Hepatocyte (in vitro differentiated cells): ENCODE results near the gene GPR35. TPM values are rescaled to one million over a fixed set of nuclear protein-coding genes. Genes with fewer than 3 reads are reported as not detected.

ENCODE experiments used
- DNase-seq: peaks from one replicate; pipeline ENCODE4 v3.0.0-alpha.2; 2016; ENCODE audit warnings: low spot score
- H2AFZ ChIP-seq: fragments of 200-600 bp; sonication (generic); 2 replicates; pipeline ENCODE4 v1.6.0; 2016; ENCODE audit warnings: antibody characterized with exemption, mild to moderate bottlenecking
- H3K27ac ChIP-seq: fragments of 200-600 bp; sonication (generic); 2 replicates; pipeline ENCODE4 v1.5.1; 2016; ENCODE audit warnings: mild to moderate bottlenecking
- H3K27me3 ChIP-seq: fragments of 200-600 bp; sonication (generic); 2 replicates; pipeline ENCODE4 v1.6.1; 2016
- H3K36me3 ChIP-seq: fragments of 200-600 bp; sonication (generic); replicated peaks from 2 replicates; pipeline ENCODE4 v1.5.1; 2016; ENCODE audit warnings: low read depth; ENCODE audit not compliant: insufficient read depth
- H3K4me1 ChIP-seq: fragments of 200-600 bp; sonication (generic); 2 replicates; pipeline ENCODE4 v1.5.1; 2016; ENCODE audit warnings: mild to moderate bottlenecking, moderate library complexity; ENCODE audit not compliant: insufficient read depth
- H3K4me2 ChIP-seq: fragments of 200-600 bp; sonication (generic); 2 replicates; pipeline ENCODE4 v1.6.0; 2016
- H3K4me3 ChIP-seq: fragments of 200-600 bp; sonication (generic); 2 replicates; pipeline ENCODE4 v1.5.1; 2016; ENCODE audit warnings: mild to moderate bottlenecking
- H3K79me2 ChIP-seq: fragments of 200-600 bp; sonication (generic); 2 replicates; pipeline ENCODE4 v1.6.0; 2017; ENCODE audit warnings: mild to moderate bottlenecking
- H3K9me2 ChIP-seq: fragments of 200-600 bp; sonication (generic); replicated peaks from 2 replicates; pipeline ENCODE4 v1.6.0; 2017; ENCODE audit warnings: mild to moderate bottlenecking; ENCODE audit not compliant: insufficient read depth
- H3K9me3 ChIP-seq: fragments of 200-600 bp; sonication (generic); 2 replicates; pipeline ENCODE4 v1.5.1; 2016; ENCODE audit warnings: low read depth, mild to moderate bottlenecking
- H4K20me1 ChIP-seq: fragments of 200-600 bp; sonication (generic); 2 replicates; pipeline ENCODE4 v1.6.0; 2016; ENCODE audit warnings: mild to moderate bottlenecking; ENCODE audit not compliant: insufficient read depth, poor library complexity, severe bottlenecking
- EZH2 ChIP-seq: fragments of 200-600 bp; sonication (generic); IDR thresholded peaks from 2 replicates; pipeline ENCODE4 v1.6.1; 2016; ENCODE audit warnings: antibody characterized with exemption, mild to moderate bottlenecking, borderline replicate concordance
- EZH2phosphoT487 ChIP-seq: fragments of 200-600 bp; sonication (generic); IDR thresholded peaks from one replicate; pipeline ENCODE4 v1.6.1; 2018; ENCODE audit warnings: antibody characterized with exemption, mild to moderate bottlenecking, low read depth, moderate library complexity; ENCODE audit not compliant: unreplicated experiment, severe bottlenecking
- WGBS: methylation state at CpG from one replicate; pipeline ENCODE4 v1.1.6; 2016; ENCODE audit warnings: low lambda C conversion rate; ENCODE audit errors: missing lambda C conversion rate; 5-methylcytosine and 5-hydroxymethylcytosine counted together
- polyA plus RNA-seq: library from polyadenylated mRNA; unstranded; fragments of >200 nt; fragmentation: Nextera tagmentation; extraction: Ambion mirVana; gene quantifications from 2 replicates; pipeline ENCODE4 v1.2.1, GENCODE V29; 2016
- total RNA-seq: library from RNA; depleted of rRNA; stranded (reverse); fragments of >200 nt; gene quantifications from 2 replicates; pipeline ENCODE4 v1.2.3, GENCODE V29; 2014
- TF ChIP-seq, protein P1 (sequence below): fragments of 200-600 bp; sonication (generic); IDR thresholded peaks from 2 replicates; pipeline ENCODE4 v1.5.1; 2016; ENCODE audit warnings: antibody characterized with exemption, mild to moderate bottlenecking; ENCODE audit not compliant: poor library complexity

The GPR35 gene
- total and polyA plus RNA-seq, 2 experiments from 2014 or later: 10.5 to 14.7 TPM

DNA sequence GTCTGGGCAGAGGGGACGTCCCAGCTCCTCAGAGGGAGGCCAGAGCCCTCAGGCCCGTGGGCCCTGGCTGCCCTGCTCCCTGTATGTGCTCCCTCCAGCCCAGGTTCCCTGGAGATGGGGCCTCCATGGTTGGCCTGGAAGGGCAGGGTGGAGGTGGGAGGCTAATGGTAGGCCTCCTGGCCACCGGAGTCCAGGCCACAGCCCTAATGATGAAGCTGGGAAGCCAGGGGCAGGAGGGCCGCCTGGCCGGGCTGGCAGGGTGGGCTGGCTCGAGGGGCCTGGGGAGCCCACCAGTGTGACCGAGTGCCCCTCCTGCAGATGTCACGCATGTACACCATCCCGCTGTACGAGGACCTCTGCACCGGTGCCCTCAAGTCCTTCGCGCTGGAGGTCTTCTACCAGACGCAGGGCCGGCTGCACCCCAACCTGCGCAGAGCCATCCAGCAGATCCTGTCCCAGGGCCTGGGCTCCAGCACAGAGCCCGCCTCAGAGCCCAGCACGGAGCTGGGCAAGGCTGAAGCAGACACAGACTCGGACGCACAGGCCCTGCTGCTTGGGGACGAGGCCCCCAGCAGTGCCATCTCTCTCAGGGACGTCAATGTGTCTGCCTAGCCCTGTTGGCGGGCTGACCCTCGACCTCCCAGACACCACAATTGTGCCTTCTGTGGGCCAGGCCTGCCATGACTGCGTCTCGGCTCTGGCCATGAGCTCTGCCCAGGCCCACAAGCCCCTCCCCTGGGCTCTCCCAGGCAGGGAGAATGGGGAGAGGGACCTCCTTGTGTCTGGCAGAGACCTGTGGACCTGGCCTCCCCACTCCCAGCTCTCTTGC, 47.8 kb upstream of the GPR35 start:
- Histone ChIP-seq H3K27me3 (no peaks in the 10 kb centered on the region), H3K4me1 (peaks cover 22% of the 10 kb centered on the region), H4K20me1 (no peaks in the 10 kb centered on the region), H3K9me2 (no peaks in the 10 kb centered on the region), H2AFZ (no peak overlapping the region), H3K79me2 (peaks cover 27% of the 10 kb centered on the region), H3K9me3 (no peaks in the 10 kb centered on the region), H3K4me3 (no peak overlapping the region), H3K36me3 (no peaks in the 10 kb centered on the region), H3K27ac (no peak overlapping the region), H3K4me2 (no peak overlapping the region)
- TF ChIP-seq EZH2phosphoT487 (no peak), EZH2 (no peak)
- TF ChIP-seq, protein P1, sequence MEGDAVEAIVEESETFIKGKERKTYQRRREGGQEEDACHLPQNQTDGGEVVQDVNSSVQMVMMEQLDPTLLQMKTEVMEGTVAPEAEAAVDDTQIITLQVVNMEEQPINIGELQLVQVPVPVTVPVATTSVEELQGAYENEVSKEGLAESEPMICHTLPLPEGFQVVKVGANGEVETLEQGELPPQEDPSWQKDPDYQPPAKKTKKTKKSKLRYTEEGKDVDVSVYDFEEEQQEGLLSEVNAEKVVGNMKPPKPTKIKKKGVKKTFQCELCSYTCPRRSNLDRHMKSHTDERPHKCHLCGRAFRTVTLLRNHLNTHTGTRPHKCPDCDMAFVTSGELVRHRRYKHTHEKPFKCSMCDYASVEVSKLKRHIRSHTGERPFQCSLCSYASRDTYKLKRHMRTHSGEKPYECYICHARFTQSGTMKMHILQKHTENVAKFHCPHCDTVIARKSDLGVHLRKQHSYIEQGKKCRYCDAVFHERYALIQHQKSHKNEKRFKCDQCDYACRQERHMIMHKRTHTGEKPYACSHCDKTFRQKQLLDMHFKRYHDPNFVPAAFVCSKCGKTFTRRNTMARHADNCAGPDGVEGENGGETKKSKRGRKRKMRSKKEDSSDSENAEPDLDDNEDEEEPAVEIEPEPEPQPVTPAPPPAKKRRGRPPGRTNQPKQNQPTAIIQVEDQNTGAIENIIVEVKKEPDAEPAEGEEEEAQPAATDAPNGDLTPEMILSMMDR: no peak
- 94% methylated on average over 26 of the region's 26 CpGs for WGBS
- DNase-seq: no peak

GRCh38 chr2:240578110-240578450, 47.2 kb upstream of the GPR35 start:
- peaks cover 33% of the 10 kb centered on the region for H3K79me2 ChIP-seq
- no peak for DNase-seq
- H3K27me3 ChIP-seq: no peaks in the 10 kb centered on the region
- TF ChIP-seq EZH2phosphoT487 (no peak), EZH2 (no peak)
- TF ChIP-seq, protein P1: no peak
- H3K4me3 ChIP-seq: no peak overlapping the region
- no peak overlapping the region for H2AFZ ChIP-seq
- H3K27ac ChIP-seq: no peak overlapping the region
- H3K36me3 ChIP-seq: no peaks in the 10 kb centered on the region
- WGBS: 97% methylated on average over 8 of the region's 9 CpGs
- H3K9me2 ChIP-seq: no peaks in the 10 kb centered on the region
- no peak overlapping the region for H3K4me2 ChIP-seq
- H4K20me1 ChIP-seq: no peaks in the 10 kb centered on the region
- peaks cover 22% of the 10 kb centered on the region for H3K4me1 ChIP-seq
- no peaks in the 10 kb centered on the region for H3K9me3 ChIP-seq

GRCh38 chr2:240578488-240578887, 46.8 kb upstream of the GPR35 start:
- no peaks in the 10 kb centered on the region for H3K27me3 ChIP-seq
- DNase-seq: no peak
- H3K4me1 ChIP-seq: peaks cover 22% of the 10 kb centered on the region
- TF ChIP-seq EZH2: no peak
- TF ChIP-seq EZH2phosphoT487: no peak
- TF ChIP-seq, protein P1: no peak
- H3K36me3 ChIP-seq: no peaks in the 10 kb centered on the region
- H2AFZ ChIP-seq: no peak overlapping the region
- no peak overlapping the region for H3K4me3 ChIP-seq
- no peaks in the 10 kb centered on the region for H4K20me1 ChIP-seq
- 96% methylated on average over 8 of the region's 8 CpGs for WGBS
- H3K9me2 ChIP-seq: no peaks in the 10 kb centered on the region
- H3K4me2 ChIP-seq: no peak overlapping the region
- no peak overlapping the region for H3K27ac ChIP-seq
- H3K9me3 ChIP-seq: no peaks in the 10 kb centered on the region
- H3K79me2 ChIP-seq: peaks cover 37% of the 10 kb centered on the region
